K562 (cell line): Measurements from ENCODE around the gene TMEM72. TPM values are rescaled to one million over a fixed set of nuclear protein-coding genes. Genes with fewer than 3 reads are reported as not detected.

Experiments used
- EHMT2 ChIP-seq: fragments of 450-650 bp; IDR thresholded peaks from 2 replicates; pipeline ENCODE4 v1.6.1; 2018; ENCODE audit warnings: antibody characterized with exemption
- GTF2E2 ChIP-seq: fragments of 200-800 bp; sonication (Bioruptor generic); IDR thresholded peaks from 2 replicates; pipeline ENCODE4 v1.6.1; 2016; ENCODE audit warnings: missing genetic modification characterization, missing compliant biosample characterization
- JUND ChIP-seq, 2 experiments: IDR thresholded peaks; 2 replicates in 1 of 2; 3 replicates in 1 of 2; pipeline ENCODE4 v1.6.1; 2011; ENCODE audit warnings: borderline replicate concordance in 2 of 2, low read depth in 2 of 2, low read length in 2 of 2, improper control_type of control experiment in 1 of 2, missing biosample characterization in 1 of 2, missing genetic modification characterization in 1 of 2, missing genetic modification reagents in 1 of 2
- KAT7 ChIP-seq: sonication (generic); formaldehyde crosslinking; IDR thresholded peaks from 2 replicates; pipeline ENCODE4 v1.8.0; 2022; ENCODE audit warnings: missing genetic modification reagents, mild to moderate bottlenecking, borderline replicate concordance
- MEF2A ChIP-seq: IDR thresholded peaks from 2 replicates; pipeline ENCODE4 v1.6.1; 2011; ENCODE audit warnings: low read depth, mild to moderate bottlenecking, low read length, moderate library complexity; ENCODE audit not compliant: control insufficient read depth
- NR2F6 ChIP-seq: fragments of 450-650 bp; formaldehyde crosslinking; IDR thresholded peaks from 2 replicates; pipeline ENCODE4 v1.4.0; 2020; ENCODE audit warnings: mild to moderate bottlenecking
- PML ChIP-seq: IDR thresholded peaks from 2 replicates; pipeline ENCODE4 v1.6.1; 2012; ENCODE audit warnings: low read length, inconsistent platforms
- POU5F1 ChIP-seq: fragments of 150-350 bp; IDR thresholded peaks from 2 replicates; pipeline ENCODE4 v1.6.1; 2014; ENCODE audit warnings: borderline replicate concordance, low read length, low read depth, mild to moderate bottlenecking; ENCODE audit not compliant: partially characterized antibody
- SNIP1 ChIP-seq: fragments of 450-650 bp; IDR thresholded peaks from 2 replicates; pipeline ENCODE4 v1.7.1; 2017; ENCODE audit warnings: low read depth, mild to moderate bottlenecking
- THRAP3 ChIP-seq: fragments of 450-650 bp; IDR thresholded peaks from 2 replicates; pipeline ENCODE4 v1.6.1; 2016; ENCODE audit warnings: mild to moderate bottlenecking, inconsistent platforms, borderline replicate concordance
- XRCC3 ChIP-seq: fragments of 450-650 bp; IDR thresholded peaks from 2 replicates; pipeline ENCODE4 v1.6.1; 2017; ENCODE audit warnings: mild to moderate bottlenecking, moderate library complexity
- ZNF384 ChIP-seq: IDR thresholded peaks from 2 replicates; pipeline ENCODE4 v1.6.1; 2012; ENCODE audit warnings: low read depth, low read length, improper control_type of control experiment
- ZNF785 ChIP-seq: fragments of 250-450 bp; sonication (Bioruptor Pico); IDR thresholded peaks from 2 replicates; pipeline ENCODE4 v1.4.0; 2020; ENCODE audit warnings: mild to moderate bottlenecking
- polyA plus RNA-seq, 8 experiments: library from polyadenylated mRNA; depleted of rRNA in 4 of 8; stranded (reverse) in 5 of 8; unstranded in 3 of 8; fragments of >200 nt; fragmentation: Nextera tagmentation in 2 of 8; fragmentation: Illumina TruSeq in 1 of 8; extraction: Ambion mirVana in 2 of 8; extraction: Trizol in 1 of 8; gene quantifications; 2 replicates each; pipeline versions ENCODE4 v1.2.1 to v1.2.3, GENCODE V29; 2011 to 2014; ENCODE audit warnings: inconsistent platforms in 1 of 8, missing spikeins in 1 of 8
- total RNA-seq, 7 experiments: library from RNA; depleted of rRNA in 6 of 7; stranded (reverse); fragments of >200 nt in 6 of 7; fragmentation: Illumina TruSeq in 2 of 7; extraction: Trizol in 2 of 7; gene quantifications; 2 replicates each; pipeline versions ENCODE4 v1.2.1 to v1.2.3, GENCODE V29; 2011 to 2021; ENCODE audit warnings: low replicate concordance in 1 of 7
- TF ChIP-seq, protein P1 (sequence below), 2 experiments: fragments of 450-650 bp in 1 of 2; sonication (generic) in 1 of 2; formaldehyde crosslinking; conservative IDR thresholded peaks; 2 replicates each; pipeline versions ENCODE4 v1.4.0 to v1.8.1; 2020 to 2022; ENCODE audit warnings: mild to moderate bottlenecking in 1 of 2, missing genetic modification reagents in 1 of 2
- TF ChIP-seq, protein P2 (sequence below): sonication (generic); formaldehyde crosslinking; IDR thresholded peaks from 2 replicates; pipeline ENCODE4 v1.8.1; 2023; ENCODE audit warnings: mild to moderate bottlenecking, missing genetic modification reagents
- TF ChIP-seq, protein P3 (sequence below): fragments of 450-650 bp; IDR thresholded peaks from one replicate; pipeline ENCODE4 v1.6.1; 2018; ENCODE audit warnings: mild to moderate bottlenecking, moderate library complexity; ENCODE audit not compliant: partially characterized antibody
- TF ChIP-seq, protein P4 (sequence below), 2 experiments: fragments of 450-650 bp in 1 of 2; IDR thresholded peaks; 2 replicates each; pipeline ENCODE4 v1.6.1; 2011 to 2017; ENCODE audit warnings: low read depth in 2 of 2, antibody characterized with exemption in 1 of 2, borderline replicate concordance in 1 of 2, low read length in 1 of 2, mild to moderate bottlenecking in 1 of 2, mixed read lengths in 1 of 2; ENCODE audit not compliant: control insufficient read depth in 1 of 2

TMEM72 gene
- total and polyA plus RNA-seq, 9 of the 15 experiments (the other 6 are each of a cell fraction or from before 2014, with no cell fraction given): not detected

DNA sequence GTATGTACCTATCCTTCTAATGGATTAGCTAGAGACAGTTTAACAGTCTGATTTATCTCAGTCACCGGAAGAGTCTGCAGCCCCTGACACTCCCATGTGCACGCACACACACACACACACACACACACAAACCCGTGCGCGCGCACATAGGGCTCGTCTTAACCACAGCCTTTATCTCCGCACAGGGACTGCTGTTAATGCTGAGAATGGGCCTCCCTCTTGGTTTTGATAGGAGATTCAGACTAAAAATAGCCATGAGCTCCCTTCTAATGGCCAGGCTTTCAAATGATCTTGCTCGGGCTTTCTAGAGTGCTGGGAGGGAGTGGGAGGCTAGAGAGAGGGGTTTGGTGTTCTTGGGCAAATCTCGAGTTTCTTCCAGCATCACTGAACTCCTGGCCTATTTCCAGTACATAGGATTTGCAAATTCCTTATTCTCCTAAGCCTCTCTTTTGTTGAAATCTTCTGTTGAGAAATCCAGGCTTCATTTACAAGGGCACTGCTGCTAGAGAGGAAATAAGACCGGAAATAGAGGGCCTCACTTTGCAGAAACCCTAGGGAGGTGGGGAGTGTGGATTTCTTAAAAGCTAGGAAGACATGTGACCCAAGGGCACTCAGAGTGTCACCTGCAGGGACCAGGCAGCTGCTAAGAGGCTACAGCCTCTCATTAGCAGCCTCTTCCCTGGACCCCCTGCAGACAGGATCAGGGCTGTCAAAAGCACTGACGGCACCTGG lies 2.4 kb downstream of the TMEM72 start (continued):
- peak; percentile 53; the same call in 1 of the 2 replicates for TF ChIP-seq JUND (IDR thresholded peaks at IDR 0.05; ENCODE audit: borderline replicate concordance, low read depth, low read length)
- TF ChIP-seq JUND (tag; IDR thresholded peaks at IDR 0.05; ENCODE audit: borderline replicate concordance, low read depth, low read length): peak; percentile 65; the same call in 1 of the 3 replicates
- TF ChIP-seq PML: peak; percentile 74
- TF ChIP-seq, protein P1, sequence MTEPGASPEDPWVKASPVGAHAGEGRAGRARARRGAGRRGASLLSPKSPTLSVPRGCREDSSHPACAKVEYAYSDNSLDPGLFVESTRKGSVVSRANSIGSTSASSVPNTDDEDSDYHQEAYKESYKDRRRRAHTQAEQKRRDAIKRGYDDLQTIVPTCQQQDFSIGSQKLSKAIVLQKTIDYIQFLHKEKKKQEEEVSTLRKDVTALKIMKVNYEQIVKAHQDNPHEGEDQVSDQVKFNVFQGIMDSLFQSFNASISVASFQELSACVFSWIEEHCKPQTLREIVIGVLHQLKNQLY (CRISPR knock-in tag; conservative IDR thresholded peaks at IDR 0.05): no peak
- TF ChIP-seq ZNF384: no peak
- TF ChIP-seq POU5F1: no peak
- no peak for TF ChIP-seq GTF2E2 (tag)
- no peak for TF ChIP-seq SNIP1
- TF ChIP-seq, protein P2, sequence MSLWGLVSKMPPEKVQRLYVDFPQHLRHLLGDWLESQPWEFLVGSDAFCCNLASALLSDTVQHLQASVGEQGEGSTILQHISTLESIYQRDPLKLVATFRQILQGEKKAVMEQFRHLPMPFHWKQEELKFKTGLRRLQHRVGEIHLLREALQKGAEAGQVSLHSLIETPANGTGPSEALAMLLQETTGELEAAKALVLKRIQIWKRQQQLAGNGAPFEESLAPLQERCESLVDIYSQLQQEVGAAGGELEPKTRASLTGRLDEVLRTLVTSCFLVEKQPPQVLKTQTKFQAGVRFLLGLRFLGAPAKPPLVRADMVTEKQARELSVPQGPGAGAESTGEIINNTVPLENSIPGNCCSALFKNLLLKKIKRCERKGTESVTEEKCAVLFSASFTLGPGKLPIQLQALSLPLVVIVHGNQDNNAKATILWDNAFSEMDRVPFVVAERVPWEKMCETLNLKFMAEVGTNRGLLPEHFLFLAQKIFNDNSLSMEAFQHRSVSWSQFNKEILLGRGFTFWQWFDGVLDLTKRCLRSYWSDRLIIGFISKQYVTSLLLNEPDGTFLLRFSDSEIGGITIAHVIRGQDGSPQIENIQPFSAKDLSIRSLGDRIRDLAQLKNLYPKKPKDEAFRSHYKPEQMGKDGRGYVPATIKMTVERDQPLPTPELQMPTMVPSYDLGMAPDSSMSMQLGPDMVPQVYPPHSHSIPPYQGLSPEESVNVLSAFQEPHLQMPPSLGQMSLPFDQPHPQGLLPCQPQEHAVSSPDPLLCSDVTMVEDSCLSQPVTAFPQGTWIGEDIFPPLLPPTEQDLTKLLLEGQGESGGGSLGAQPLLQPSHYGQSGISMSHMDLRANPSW (CRISPR knock-in tag): no peak
- no peak for TF ChIP-seq KAT7 (CRISPR knock-in tag)
- no peak for TF ChIP-seq XRCC3
- TF ChIP-seq, protein P3, sequence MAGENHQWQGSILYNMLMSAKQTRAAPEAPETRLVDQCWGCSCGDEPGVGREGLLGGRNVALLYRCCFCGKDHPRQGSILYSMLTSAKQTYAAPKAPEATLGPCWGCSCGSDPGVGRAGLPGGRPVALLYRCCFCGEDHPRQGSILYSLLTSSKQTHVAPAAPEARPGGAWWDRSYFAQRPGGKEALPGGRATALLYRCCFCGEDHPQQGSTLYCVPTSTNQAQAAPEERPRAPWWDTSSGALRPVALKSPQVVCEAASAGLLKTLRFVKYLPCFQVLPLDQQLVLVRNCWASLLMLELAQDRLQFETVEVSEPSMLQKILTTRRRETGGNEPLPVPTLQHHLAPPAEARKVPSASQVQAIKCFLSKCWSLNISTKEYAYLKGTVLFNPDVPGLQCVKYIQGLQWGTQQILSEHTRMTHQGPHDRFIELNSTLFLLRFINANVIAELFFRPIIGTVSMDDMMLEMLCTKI: no peak
- no peak for TF ChIP-seq THRAP3
- TF ChIP-seq, protein P4, sequence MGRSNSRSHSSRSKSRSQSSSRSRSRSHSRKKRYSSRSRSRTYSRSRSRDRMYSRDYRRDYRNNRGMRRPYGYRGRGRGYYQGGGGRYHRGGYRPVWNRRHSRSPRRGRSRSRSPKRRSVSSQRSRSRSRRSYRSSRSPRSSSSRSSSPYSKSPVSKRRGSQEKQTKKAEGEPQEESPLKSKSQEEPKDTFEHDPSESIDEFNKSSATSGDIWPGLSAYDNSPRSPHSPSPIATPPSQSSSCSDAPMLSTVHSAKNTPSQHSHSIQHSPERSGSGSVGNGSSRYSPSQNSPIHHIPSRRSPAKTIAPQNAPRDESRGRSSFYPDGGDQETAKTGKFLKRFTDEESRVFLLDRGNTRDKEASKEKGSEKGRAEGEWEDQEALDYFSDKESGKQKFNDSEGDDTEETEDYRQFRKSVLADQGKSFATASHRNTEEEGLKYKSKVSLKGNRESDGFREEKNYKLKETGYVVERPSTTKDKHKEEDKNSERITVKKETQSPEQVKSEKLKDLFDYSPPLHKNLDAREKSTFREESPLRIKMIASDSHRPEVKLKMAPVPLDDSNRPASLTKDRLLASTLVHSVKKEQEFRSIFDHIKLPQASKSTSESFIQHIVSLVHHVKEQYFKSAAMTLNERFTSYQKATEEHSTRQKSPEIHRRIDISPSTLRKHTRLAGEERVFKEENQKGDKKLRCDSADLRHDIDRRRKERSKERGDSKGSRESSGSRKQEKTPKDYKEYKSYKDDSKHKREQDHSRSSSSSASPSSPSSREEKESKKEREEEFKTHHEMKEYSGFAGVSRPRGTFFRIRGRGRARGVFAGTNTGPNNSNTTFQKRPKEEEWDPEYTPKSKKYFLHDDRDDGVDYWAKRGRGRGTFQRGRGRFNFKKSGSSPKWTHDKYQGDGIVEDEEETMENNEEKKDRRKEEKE (IDR thresholded peaks at IDR 0.05; ENCODE audit: borderline replicate concordance in 1 of 2, control insufficient read depth in 1 of 2, low read depth in 2 of 2, low read length in 1 of 2): no peak
- TF ChIP-seq ZNF785 (CRISPR knock-in tag): no peak
- TF ChIP-seq EHMT2: 0 out of 2 replicates have a peak, but pooled peaks have one; percentile 46
- TF ChIP-seq MEF2A: peak; percentile 99
- TF ChIP-seq NR2F6: no peak
